Heart right ventricle (tissue), 16 donors: ENCODE results near the gene OR2AT4. TPM values are rescaled to one million over a fixed set of nuclear protein-coding genes. Genes with fewer than 3 reads are reported as not detected.

Experiments used
- ATAC-seq, 8 donors: fragments of 200-7000 bp; cut with Tn5 transposase; one replicate each; pipeline ENCODE4 v1.9.1; 2020; ENCODE audit warnings: mild to moderate bottlenecking in 8 of 8, moderate library complexity in 8 of 8, moderate number of reproducible peaks in 1 of 8
- DNase-seq, 2 donors: peaks; one replicate each; pipeline ENCODE4 v3.0.0-alpha.2; 2020
- H3K27ac ChIP-seq, 10 donors: fragments of 200-600 bp; sonication (generic) in 2 of 10; one replicate each; pipeline versions ENCODE4 v1.5.0 to v1.8.0; 2020 to 2022; ENCODE audit warnings: mild to moderate bottlenecking in 3 of 10
- H3K27me3 ChIP-seq, 7 donors: fragments of 200-600 bp; one replicate each; pipeline ENCODE4 v1.8.0; 2021 to 2022; ENCODE audit warnings: mild to moderate bottlenecking in 2 of 7
- H3K36me3 ChIP-seq, 9 donors: fragments of 200-600 bp; sonication (generic) in 1 of 9; one replicate each; pipeline versions ENCODE4 v1.5.0 to v1.8.0; 2020 to 2022; ENCODE audit warnings: mild to moderate bottlenecking in 2 of 9
- H3K4me1 ChIP-seq, 9 donors: fragments of 200-600 bp; sonication (generic) in 1 of 9; one replicate each; pipeline versions ENCODE4 v1.5.0 to v1.8.0; 2020 to 2022; ENCODE audit warnings: mild to moderate bottlenecking in 4 of 9
- H3K4me3 ChIP-seq, 10 donors: fragments of 200-600 bp; sonication (generic) in 2 of 10; one replicate each; pipeline versions ENCODE4 v1.5.0 to v1.8.0; 2020 to 2022; ENCODE audit warnings: mild to moderate bottlenecking in 7 of 10, moderate library complexity in 2 of 10
- H3K9me3 ChIP-seq, 11 donors: fragments of 200-600 bp in 10 of 11; sonication (generic) in 2 of 11; one replicate each; pipeline versions ENCODE4 v1.5.0 to v1.8.0; 2013 to 2022; ENCODE audit warnings: mild to moderate bottlenecking in 2 of 11, control low read depth in 1 of 11, moderate library complexity in 1 of 11
- WGBS, 2 donors: extraction: QIAGEN DNeasy Blood & Tissue Kit; methylation state at CpG; one replicate each; pipeline ENCODE4 v1.1.7; 2013; ENCODE audit warnings: inconsistent platforms in 1 of 2; 5-methylcytosine and 5-hydroxymethylcytosine counted together
- intact Hi-C, 10 donors: fragments of 100-400 bp; cut with DNase I; formaldehyde crosslinking; loops; one replicate each; pipeline versions ENCODE4 v1.11.1 to v1.14.2; 2022
- polyA plus RNA-seq, 2 donors: library from polyadenylated mRNA; stranded (reverse); fragments of 200-250 nt; gene quantifications; one replicate each; pipeline ENCODE4 v1.2.3, GENCODE V29; 2013
- total RNA-seq, 10 donors: library from RNA; stranded (reverse); fragmentation: NEBNext Ultra II Directional in 3 of 10; extraction: Animal tissue kit (Norgen Biotek cat#: 25700) in 3 of 10; gene quantifications; one replicate each; pipeline versions ENCODE4 v1.2.1 to v1.2.4, GENCODE V29; 2021 to 2023
- TF ChIP-seq, protein P1 (sequence below), 9 donors: fragments of 200-600 bp; sonication (generic) in 2 of 9; IDR thresholded peaks; one replicate each; pipeline versions ENCODE4 v1.5.0 to v1.8.0; 2021 to 2022; ENCODE audit warnings: antibody characterized with exemption in 9 of 9, mild to moderate bottlenecking in 5 of 9, moderate library complexity in 1 of 9
- donor health status: Arrhythmogenic right ventricular cardiomyopathy.
- donor health status: ischemic (EF 13 %, LVEDD 7.1; RV severe dilation, severe dysfunction).
- donor health status: healthy with polysubstance abuse.
- donor health status: DM: no; HTN: yes; CAD: no.
- donor health status: DM: no; HTN: no; CAD: no.
- donor health status: ischemic (EF 25% LVEDD 6.9; RV normal size, moderate dysfunction).
- donor health status: ischemic (EF 25% LVEDD 5.7; RV mildly dilated, moderate dysfunction).
- donor health status: healthy.
- donor health status: DM: yes; HTN: yes; CAD: no.
- donor health status: Ischemic cardiomyopathy.
- donor health status: ischemic (EF 35%, LVEDD 5.7; RV mildly dilated, moderate dysfunction).
- donor health status: nonischemic (EF 11% LVEDD 7.7; RV severe dilation, severe dysfunction).
- donor health status: DM: yes; HTN: yes; CAD: no.
- donor health status: PGD.
- donor health status: ischemic (EF 29% LVEDD 5.4; RV normal size, mild dysfunction).
- donor health status: nonischemic (EF 23%, LVEDD 6.1; RV moderate dilation, normal function).

The OR2AT4 gene
- total and polyA plus RNA-seq, 12 donors, result not detected

DNA sequence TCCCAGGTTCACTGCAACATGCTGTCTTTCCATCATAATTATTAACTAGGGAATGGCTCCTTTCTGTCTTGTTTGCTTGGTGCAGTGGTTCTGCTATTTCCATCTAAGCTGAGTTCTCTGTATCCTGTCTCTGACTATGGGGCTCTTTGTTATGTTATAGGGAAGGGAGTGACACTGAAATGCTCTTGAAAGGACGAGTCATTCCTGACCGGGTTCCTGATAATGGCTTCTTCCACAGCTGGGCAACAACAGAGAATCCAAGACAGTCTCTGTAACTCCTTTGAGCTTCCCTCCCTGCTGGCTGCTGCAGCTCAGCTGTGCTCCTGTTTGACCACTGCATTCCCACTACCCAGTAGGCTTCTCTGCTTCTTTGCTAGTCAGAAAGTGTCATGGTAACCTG is 24.1 kb downstream of the OR2AT4 start:
- intact Hi-C loops, result no loop called here
- H3K4me1 ChIP-seq, result no peaks in the 10 kb centered on the region
- no peak for ATAC-seq
- TF ChIP-seq, protein P1, sequence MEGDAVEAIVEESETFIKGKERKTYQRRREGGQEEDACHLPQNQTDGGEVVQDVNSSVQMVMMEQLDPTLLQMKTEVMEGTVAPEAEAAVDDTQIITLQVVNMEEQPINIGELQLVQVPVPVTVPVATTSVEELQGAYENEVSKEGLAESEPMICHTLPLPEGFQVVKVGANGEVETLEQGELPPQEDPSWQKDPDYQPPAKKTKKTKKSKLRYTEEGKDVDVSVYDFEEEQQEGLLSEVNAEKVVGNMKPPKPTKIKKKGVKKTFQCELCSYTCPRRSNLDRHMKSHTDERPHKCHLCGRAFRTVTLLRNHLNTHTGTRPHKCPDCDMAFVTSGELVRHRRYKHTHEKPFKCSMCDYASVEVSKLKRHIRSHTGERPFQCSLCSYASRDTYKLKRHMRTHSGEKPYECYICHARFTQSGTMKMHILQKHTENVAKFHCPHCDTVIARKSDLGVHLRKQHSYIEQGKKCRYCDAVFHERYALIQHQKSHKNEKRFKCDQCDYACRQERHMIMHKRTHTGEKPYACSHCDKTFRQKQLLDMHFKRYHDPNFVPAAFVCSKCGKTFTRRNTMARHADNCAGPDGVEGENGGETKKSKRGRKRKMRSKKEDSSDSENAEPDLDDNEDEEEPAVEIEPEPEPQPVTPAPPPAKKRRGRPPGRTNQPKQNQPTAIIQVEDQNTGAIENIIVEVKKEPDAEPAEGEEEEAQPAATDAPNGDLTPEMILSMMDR (IDR thresholded peaks at IDR 0.05), result no peak
- DNase-seq, result no peak
- no peaks in the 10 kb centered on the region for H3K36me3 ChIP-seq
- H3K4me3 ChIP-seq, result no peak overlapping the region
- 2 to 6% methylated on average over 2 of the region's 2 CpGs for WGBS, 2 donors
- peaks cover 0 to 4% (median 0%) of the 10 kb centered on the region in 11 donors for H3K9me3 ChIP-seq
- peaks cover 0 to 36% (median 10%) of the 10 kb centered on the region in 7 donors for H3K27me3 ChIP-seq
- no peak overlapping the region for H3K27ac ChIP-seq

DNA sequence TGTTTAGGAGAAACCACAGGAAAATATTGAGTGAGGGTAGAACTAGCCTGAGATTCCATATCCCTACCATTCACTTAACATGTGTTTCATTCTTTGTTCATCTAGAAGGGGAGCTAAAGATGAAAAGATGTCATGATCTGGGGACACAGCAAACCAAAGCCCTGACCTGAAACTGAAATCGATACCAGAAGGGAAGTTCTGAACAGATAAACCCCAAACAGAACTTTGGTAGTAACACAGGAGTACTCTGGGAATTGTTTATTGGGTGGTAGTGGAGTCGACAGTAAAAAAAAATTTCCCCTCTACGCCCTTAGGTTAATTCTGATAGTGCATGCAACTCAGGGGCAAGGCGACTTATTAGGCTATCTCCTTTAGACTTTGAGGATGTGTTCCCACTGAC is 27.2 kb downstream of the OR2AT4 start:
- intact Hi-C loops, result no loop called here
- TF ChIP-seq, protein P1 (IDR thresholded peaks at IDR 0.05), result no peak
- Histone ChIP-seq H3K4me3 (no peak overlapping the region), H3K9me3 (peaks cover 0 to 4% (median 0%) of the 10 kb centered on the region in 11 donors), H3K4me1 (no peaks in the 10 kb centered on the region), H3K27ac (no peak overlapping the region), H3K36me3 (no peaks in the 10 kb centered on the region), H3K27me3 (peaks cover 0 to 54% (median 14%) of the 10 kb centered on the region in 7 donors)
- 77 to 81% methylated on average over 4 of the region's 4 CpGs for WGBS, 2 donors
- no peak for ATAC-seq
- DNase-seq, result no peak

DNA sequence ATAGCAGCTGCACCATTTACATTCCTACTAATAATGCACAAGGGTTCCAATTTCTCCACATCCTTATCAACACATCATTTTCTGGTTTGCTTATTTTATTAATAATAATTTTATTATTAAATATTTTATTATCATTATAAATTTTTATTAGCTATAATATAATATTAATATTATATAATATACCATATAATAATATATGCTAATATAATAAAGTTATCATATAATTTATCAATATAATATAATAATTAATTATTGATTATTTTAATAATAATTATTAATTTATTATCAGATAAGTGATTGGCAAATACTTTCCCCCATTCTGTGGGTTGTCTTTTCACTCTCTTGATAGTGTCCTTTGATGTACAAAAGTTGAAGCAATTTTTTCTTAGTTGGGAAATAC is 27.7 kb downstream of the OR2AT4 start:
- TF ChIP-seq, protein P1 (IDR thresholded peaks at IDR 0.05), result no peak
- H3K36me3 ChIP-seq, result no peaks in the 10 kb centered on the region
- no peak for ATAC-seq
- no peak overlapping the region for H3K27ac ChIP-seq
- H3K4me1 ChIP-seq, result no peaks in the 10 kb centered on the region
- H3K27me3 ChIP-seq, result peaks cover 0 to 54% (median 14%) of the 10 kb centered on the region in 7 donors
- peaks cover 0 to 4% (median 0%) of the 10 kb centered on the region in 11 donors for H3K9me3 ChIP-seq
- intact Hi-C loops, result no loop called here
- DNase-seq, result no peak
- no peak overlapping the region for H3K4me3 ChIP-seq

DNA sequence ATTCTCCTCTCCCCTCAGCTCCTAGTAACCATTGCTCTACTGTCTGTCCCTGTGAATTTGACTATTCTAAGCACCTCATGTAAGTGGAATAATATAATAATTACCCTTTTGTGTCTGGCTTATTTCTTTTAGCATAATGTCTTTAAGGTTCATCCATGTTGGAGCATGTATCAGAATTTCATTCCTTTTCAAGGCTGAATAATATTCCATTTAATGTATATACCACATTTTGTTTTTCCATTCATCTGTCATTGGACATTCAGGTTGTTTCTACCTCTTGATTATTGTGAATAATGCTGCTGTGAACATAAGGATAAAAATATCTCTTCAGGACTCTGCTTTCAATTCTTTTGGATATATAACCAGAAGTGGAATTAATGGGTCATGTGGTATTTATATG is 28.1 kb downstream of the OR2AT4 start:
- ATAC-seq, result no peak

More for the DNA sequence above, 28.1 kb downstream of the OR2AT4 start:
- Histone ChIP-seq H3K9me3 (peaks cover 0 to 4% (median 0%) of the 10 kb centered on the region in 11 donors), H3K4me1 (no peaks in the 10 kb centered on the region), H3K4me3 (no peak overlapping the region), H3K27me3 (peaks cover 0 to 54% (median 14%) of the 10 kb centered on the region in 7 donors), H3K36me3 (no peaks in the 10 kb centered on the region), H3K27ac (no peak overlapping the region)
- intact Hi-C loops, result no loop called here
- TF ChIP-seq, protein P1 (IDR thresholded peaks at IDR 0.05), result no peak
- no peak for DNase-seq
